K562 (cell line): ENCODE data around the gene INHBC. TPM values are rescaled to one million over a fixed set of nuclear protein-coding genes. Genes with fewer than 3 reads are reported as not detected.

Source experiments
- CBFA2T3 ChIP-seq: fragments of 450-650 bp; IDR thresholded peaks from 2 replicates; pipeline ENCODE4 v1.6.1; 2017
- DEAF1 ChIP-seq: fragments of 450-650 bp; formaldehyde crosslinking; IDR thresholded peaks from 2 replicates; pipeline ENCODE4 v1.4.0; 2020; ENCODE audit warnings: mild to moderate bottlenecking, moderate library complexity
- GTF3C2 ChIP-seq: IDR thresholded peaks from 3 replicates; pipeline ENCODE4 v1.6.1; 2011; ENCODE audit warnings: borderline replicate concordance, mild to moderate bottlenecking, moderate library complexity; ENCODE audit not compliant: insufficient read length; ENCODE audit errors: extremely low read depth
- HMGXB4 ChIP-seq: sonication (generic); formaldehyde crosslinking; IDR thresholded peaks from 2 replicates; pipeline ENCODE4 v1.8.1; 2023; ENCODE audit warnings: mild to moderate bottlenecking, missing genetic modification reagents
- ID3 ChIP-seq, 2 experiments: fragments of 250-450 bp in 1 of 2; fragments of 450-650 bp in 1 of 2; sonication (Bioruptor Pico) in 1 of 2; IDR thresholded peaks; 2 replicates each; pipeline versions ENCODE4 v1.6.1 to v1.8.0; 2016 to 2021; ENCODE audit warnings: mild to moderate bottlenecking in 2 of 2, moderate library complexity in 2 of 2, missing compliant biosample characterization in 1 of 2, missing genetic modification characterization in 1 of 2
- SIRT6 ChIP-seq: IDR thresholded peaks from one replicate; pipeline ENCODE4 v1.6.1; 2012; ENCODE audit warnings: low read depth, mild to moderate bottlenecking, control low read depth, inconsistent platforms, low read length, moderate library complexity
- XRCC3 ChIP-seq: fragments of 450-650 bp; IDR thresholded peaks from 2 replicates; pipeline ENCODE4 v1.6.1; 2017; ENCODE audit warnings: mild to moderate bottlenecking, moderate library complexity
- ZNF280A ChIP-seq: fragments of 450-650 bp; IDR thresholded peaks from 2 replicates; pipeline ENCODE4 v1.6.1; 2018; ENCODE audit warnings: mild to moderate bottlenecking, low read depth; ENCODE audit not compliant: partially characterized antibody
- ZNF512 ChIP-seq: IDR thresholded peaks from 2 replicates; pipeline ENCODE4 v1.6.1; 2016; ENCODE audit warnings: missing genetic modification characterization, missing compliant biosample characterization
- polyA plus RNA-seq, 8 experiments: library from polyadenylated mRNA; depleted of rRNA in 4 of 8; stranded (reverse) in 5 of 8; unstranded in 3 of 8; fragments of >200 nt; fragmentation: Nextera tagmentation in 2 of 8; fragmentation: Illumina TruSeq in 1 of 8; extraction: Ambion mirVana in 2 of 8; extraction: Trizol in 1 of 8; gene quantifications; 2 replicates each; pipeline versions ENCODE4 v1.2.1 to v1.2.3, GENCODE V29; 2011 to 2014; ENCODE audit warnings: inconsistent platforms in 1 of 8, missing spikeins in 1 of 8
- total RNA-seq, 7 experiments: library from RNA; depleted of rRNA in 6 of 7; stranded (reverse); fragments of >200 nt in 6 of 7; fragmentation: Illumina TruSeq in 2 of 7; extraction: Trizol in 2 of 7; gene quantifications; 2 replicates each; pipeline versions ENCODE4 v1.2.1 to v1.2.3, GENCODE V29; 2011 to 2021; ENCODE audit warnings: low replicate concordance in 1 of 7

The INHBC gene
- total and polyA plus RNA-seq, 9 of the 15 experiments (the other 6 are each of a cell fraction or from before 2014, with no cell fraction given) = 0.07 to 0.24 (median 0.15) TPM; not detected in 4

- no peak for TF ChIP-seq ZNF280A
- TF ChIP-seq ID3 (CRISPR knock-in tag; IDR thresholded peaks at IDR 0.05) = no peak
- TF ChIP-seq ID3 (tag; IDR thresholded peaks at IDR 0.05) = no peak
- TF ChIP-seq XRCC3 = no peak
- TF ChIP-seq ZNF512 (tag) = peak; percentile 46; the same call in 1 of the 2 replicates
- 0 out of 2 replicates have a peak, but pooled peaks have one; percentile 16 for TF ChIP-seq CBFA2T3
- TF ChIP-seq SIRT6 = no peak
- TF ChIP-seq HMGXB4 (CRISPR knock-in tag) = no peak; the same call in 1 of the 2 replicates
- TF ChIP-seq GTF3C2 = no peak
- no peak for TF ChIP-seq DEAF1 (CRISPR knock-in tag)
Observed at GRCh38 chr12:57488402-57489156, 54.0 kb downstream of the INHBC start (continued).
